GM20431 (cell line): ENCODE measurements around the gene FBXL17.

Source experiments
- in situ Hi-C: fragments of 300-500 bp; cut with MseI, MboI; formaldehyde crosslinking; loops from one replicate; pipeline ENCODE4 v1.15.0; 2020; ENCODE audit warnings: low sequenced_read_pairs; ENCODE audit not compliant: unreplicated experiment

The FBXL17 gene

DNA sequence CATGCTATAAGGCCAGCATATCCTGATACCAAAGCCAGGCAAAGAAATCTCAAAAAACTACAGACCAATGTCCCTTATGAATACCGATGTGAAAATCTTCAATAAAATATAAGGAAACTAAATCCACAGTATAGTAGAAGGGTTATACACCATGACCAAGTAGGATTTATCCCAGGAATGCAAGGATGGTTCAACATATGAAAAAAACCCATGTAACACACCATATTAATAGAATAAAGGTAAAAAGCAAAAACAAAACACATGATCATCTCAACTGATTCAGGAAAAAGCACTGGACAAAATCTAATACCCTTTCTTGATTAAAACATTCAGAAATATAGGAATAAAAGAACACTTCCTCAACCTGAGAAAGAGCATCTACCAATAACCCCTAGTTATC, 6.1 kb downstream of the FBXL17 start:
- in situ Hi-C loops: no loop called here

DNA sequence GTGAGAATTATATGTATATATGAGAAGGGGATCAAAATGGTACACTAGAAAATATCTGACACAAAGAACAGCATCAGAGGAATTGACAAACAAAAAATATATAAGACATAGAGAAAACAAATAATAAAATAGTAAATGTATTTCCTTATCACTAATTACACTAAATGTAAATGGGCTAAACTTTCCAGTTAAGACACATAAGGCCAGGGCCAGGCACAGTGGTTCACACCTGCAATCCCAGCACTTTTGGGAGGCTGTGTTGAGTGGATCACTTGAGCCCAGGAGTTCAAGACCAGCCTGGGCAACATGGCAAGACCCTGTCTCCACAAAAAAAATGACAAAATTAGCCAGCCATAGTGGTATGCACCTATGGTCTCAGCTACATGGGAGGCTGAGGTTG, 8.5 kb downstream of the FBXL17 start:
- in situ Hi-C loops: no loop called here

- in situ Hi-C loops: no loop called here
These were observed 9.5 kb downstream of the FBXL17 start for GRCh38 chr5:108372369-108372768.

DNA sequence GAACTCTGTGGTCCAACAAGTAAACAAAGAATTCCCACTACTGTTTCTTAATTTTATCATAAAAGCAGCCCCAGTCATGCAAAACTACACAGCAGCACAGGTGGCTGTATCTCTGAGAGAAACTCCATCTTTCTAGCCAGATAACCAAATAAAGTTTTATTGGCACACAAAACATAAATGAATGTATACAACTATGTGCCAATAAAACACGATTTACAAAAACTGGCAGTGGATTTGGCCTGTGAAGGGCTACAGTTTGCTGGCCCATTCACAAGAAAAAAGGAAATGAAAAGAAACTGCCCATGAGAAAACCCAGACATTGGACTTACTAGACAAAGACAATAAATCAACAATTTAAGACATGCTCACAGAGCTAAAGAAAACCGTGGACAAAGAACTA, 10.6 kb downstream of the FBXL17 start:
- in situ Hi-C loops: no loop called here

DNA sequence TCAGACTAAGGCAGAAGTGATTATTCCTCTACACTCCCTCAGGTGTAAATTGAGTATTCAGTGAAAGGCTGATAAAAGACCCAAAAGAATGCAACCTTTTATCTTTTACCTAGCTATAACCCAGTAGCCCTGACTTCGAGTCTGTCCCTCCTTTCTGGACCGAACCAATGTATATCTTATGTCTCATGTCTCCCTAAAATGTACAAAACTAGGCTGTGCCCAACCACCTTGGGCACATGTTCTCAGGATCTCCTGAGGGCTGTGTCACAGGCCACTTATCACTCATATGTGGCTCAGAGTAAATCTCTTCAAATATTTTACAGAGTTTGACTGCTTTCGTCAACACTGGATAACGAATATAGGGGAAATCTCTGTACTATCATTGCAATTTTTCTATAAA, 12.7 kb downstream of the FBXL17 start:
- in situ Hi-C loops: no loop called here

- in situ Hi-C loops: no loop called here
These were observed 14.1 kb downstream of the FBXL17 start for GRCh38 chr5:108367679-108368334.

DNA sequence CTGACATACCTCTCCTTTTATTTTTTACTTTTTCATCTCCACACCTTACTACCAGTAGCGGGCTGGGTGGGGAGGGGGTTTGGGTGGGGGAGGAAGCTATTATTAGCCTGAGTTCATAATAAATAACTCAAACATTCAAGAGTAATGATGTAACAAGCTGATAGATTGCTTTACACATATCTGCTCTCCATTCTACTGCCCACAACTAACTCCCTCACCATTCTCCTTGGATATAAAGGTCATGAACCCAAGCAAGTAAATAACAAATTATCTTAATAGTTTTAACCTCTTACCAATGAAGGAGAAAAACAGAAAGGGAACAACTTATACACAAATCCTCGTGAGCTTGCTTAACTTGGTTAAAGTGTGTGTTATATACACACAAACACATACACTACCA, 15.4 kb downstream of the FBXL17 start:
- in situ Hi-C loops: no loop called here

GRCh38 chr5:108361771-108362170, 20.1 kb downstream of the FBXL17 start:
- in situ Hi-C loops: no loop called here

DNA sequence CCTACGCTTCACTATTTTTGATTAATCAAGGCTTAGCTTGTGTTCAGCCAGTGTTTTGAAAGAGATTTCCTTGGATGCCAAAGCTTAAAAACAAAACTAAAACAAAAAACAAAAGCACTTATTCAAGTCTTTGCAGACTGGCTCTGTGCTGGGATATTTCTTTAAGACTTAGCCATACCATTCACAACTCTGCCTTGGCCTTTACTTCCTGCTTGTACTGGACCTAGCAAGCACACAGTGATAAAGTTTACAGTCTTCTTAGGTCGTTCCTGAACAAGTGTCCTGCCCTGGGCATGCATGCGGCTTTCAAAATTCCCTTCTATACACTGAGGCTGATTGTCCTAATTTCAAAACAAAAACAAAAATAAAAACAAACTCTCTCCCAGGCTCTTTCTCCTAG, 20.7 kb downstream of the FBXL17 start:
- in situ Hi-C loops: no loop called here

DNA sequence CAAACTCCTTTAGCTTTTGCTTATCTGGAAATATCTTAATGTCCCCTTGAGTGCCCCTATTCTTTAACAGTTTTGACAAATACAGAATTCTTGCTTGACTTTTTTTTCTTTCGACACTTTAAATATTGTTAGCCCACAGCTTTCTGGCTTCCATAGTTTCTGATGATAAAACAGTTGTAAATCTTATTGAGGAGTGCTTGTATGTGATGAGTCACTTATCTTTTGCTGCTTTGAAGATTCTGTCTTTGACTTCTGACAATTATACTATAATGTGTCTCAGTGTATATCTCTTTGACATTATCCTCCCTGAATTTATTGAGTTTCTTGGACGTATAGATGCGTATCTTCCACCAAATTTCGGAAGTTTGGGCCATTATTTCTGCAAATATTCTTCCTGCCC, 21.6 kb downstream of the FBXL17 start:
- in situ Hi-C loops: no loop called here

- in situ Hi-C loops: no loop called here
These were observed 25.6 kb downstream of the FBXL17 start for GRCh38 chr5:108356286-108356685.

- in situ Hi-C loops: no loop called here
These were observed 28.8 kb downstream of the FBXL17 start for GRCh38 chr5:108353087-108353486.

DNA sequence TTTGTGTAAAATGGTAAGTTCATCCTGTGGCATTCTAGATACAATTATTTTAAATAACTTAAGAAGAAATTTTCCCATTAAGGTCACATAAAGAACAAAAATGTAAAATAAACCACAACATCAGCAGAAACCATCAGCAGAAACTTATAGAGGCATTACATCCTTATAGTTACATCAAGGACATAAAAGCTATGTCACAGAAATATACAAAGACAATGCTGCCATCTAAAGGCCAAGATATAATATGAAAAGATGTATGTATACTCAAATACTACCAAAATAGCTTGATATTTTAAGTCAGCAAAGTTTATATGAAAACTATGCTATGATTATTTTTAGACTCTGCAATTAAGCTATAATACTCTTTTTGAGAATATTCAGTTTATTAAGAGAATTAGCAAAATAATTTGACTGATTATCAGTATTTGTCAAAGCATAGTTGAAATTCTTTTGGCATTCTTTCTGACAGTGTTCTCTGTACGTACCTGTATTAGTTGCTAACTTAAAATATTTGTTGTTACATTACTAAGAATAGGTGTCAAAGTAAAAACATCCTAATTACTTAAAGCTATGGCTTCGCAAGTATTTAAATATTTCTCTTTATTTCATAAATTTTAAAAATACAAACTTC, 36.2 kb downstream of the FBXL17 start:
- in situ Hi-C loops: no loop called here

- in situ Hi-C loops: no loop called here
These were observed 37.6 kb downstream of the FBXL17 start for GRCh38 chr5:108344103-108344822.

DNA sequence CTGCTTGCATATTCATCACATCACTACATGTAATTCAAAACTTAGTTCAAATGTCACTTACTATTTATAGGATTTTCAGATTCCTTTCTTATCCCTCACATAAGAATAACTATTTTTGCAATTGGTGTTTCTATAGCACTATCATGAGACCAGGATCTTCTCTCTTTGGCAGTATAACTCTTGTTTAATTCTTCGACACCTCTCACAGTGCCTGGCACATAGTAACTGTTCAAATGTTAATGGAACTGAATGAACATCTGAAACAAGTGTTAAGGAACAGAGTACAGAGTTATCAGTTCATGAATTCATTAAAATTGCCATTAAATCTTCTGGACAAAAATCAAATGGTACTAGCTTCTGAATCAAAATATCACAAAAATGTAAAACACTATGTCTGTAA, 40.0 kb downstream of the FBXL17 start:
- in situ Hi-C loops: no loop called here

- in situ Hi-C loops: no loop called here
These were observed 41.8 kb downstream of the FBXL17 start for GRCh38 chr5:108340131-108340530.

DNA sequence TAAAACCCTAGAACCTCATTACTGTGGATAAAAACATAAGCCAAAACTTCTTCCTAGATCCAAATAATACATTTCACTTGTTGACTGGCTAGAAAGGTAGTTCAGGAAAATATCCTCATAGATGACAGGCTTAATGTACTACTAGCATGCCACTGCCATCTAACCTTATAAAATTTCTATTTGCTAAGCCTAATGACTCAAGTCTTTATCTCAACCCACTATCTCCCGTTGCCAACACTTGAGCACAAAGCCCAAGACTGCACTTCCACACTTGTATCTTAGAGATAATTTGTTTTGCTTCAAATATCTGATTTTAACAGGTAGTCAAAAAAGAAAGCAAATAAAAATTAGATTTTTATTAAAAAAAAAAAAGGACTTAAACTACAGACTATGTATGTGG, 42.7 kb downstream of the FBXL17 start:
- in situ Hi-C loops: no loop called here

- in situ Hi-C loops: no loop called here
These were observed 47.7 kb downstream of the FBXL17 start for GRCh38 chr5:108334225-108334624.

GRCh38 chr5:108326982-108327381, 54.9 kb downstream of the FBXL17 start:
- in situ Hi-C loops: no loop called here

GRCh38 chr5:108324886-108325285, 57.0 kb downstream of the FBXL17 start:
- in situ Hi-C loops: no loop called here

GRCh38 chr5:108321341-108321740, 60.6 kb downstream of the FBXL17 start:
- in situ Hi-C loops: no loop called here
